Testis (tissue), 2 donors: ENCODE results near the gene CNTN5.

ENCODE experiments used
- CTCF ChIP-seq, 3 experiments: fragments of 450-650 bp in 2 of 3; fragments of 200-600 bp in 1 of 3; sonication (generic) in 1 of 3; IDR thresholded peaks; one replicate each; pipeline ENCODE4 v1.5.1; 2016 to 2019; ENCODE audit warnings: antibody characterized with exemption in 3 of 3, mild to moderate bottlenecking in 2 of 3, moderate library complexity in 1 of 3
- POLR2A ChIP-seq: fragments of 450-650 bp; IDR thresholded peaks from one replicate; pipeline ENCODE4 v1.6.1; 2017; ENCODE audit warnings: antibody characterized with exemption, mild to moderate bottlenecking, moderate library complexity

DNA sequence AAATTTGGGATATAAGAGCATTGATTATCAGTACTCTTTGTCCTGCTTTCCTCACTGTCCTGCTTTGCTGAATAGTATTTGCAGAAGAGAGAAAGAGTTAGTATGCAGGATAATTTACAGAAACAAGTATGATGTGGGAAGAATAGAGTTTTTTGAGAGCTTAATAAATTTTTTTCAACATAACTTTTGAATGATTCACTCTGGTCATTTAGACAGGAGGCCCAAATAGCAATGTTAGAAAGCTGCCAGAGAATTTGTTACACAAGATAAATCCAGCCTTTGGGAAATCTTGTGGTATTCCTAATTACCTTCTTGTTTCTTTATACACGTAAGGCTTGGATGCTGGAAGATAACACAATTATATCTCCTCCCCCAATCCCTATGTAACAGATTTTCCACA, 484.6 kb downstream of the CNTN5 start:
- TF ChIP-seq CTCF (IDR thresholded peaks at IDR 0.05): no peak
- TF ChIP-seq POLR2A: no peak
